WI38 (cell line): Measurements from ENCODE around the gene SEMA5A.

ENCODE experiments used
- H3K4me3 ChIP-seq: 2 replicates; pipeline ENCODE4 v1.5.1; 2011; ENCODE audit warnings: low read depth, mild to moderate bottlenecking, control low read depth, low read length
- CTCF ChIP-seq: IDR thresholded peaks from 2 replicates; pipeline ENCODE4 v1.5.1; 2012; ENCODE audit warnings: low read depth, mild to moderate bottlenecking, control low read depth, low read length

Gene SEMA5A

GRCh38 chr5:9547122-9547947, 1.5 kb upstream of the SEMA5A start:
- TF ChIP-seq CTCF: no peak
- peak overlapping the region; percentile 94 for H3K4me3 ChIP-seq

GRCh38 chr5:9545136-9545991, 511 bp downstream of the SEMA5A start:
- no peak for TF ChIP-seq CTCF
- H3K4me3 ChIP-seq: peak overlapping the region; percentile 94

GRCh38 chr5:9544502-9545135, 1.3 kb downstream of the SEMA5A start:
- peak overlapping the region; percentile 94 for H3K4me3 ChIP-seq
- peak; percentile 82 for TF ChIP-seq CTCF

GRCh38 chr5:9544056-9544455, 1.8 kb downstream of the SEMA5A start:
- no peak for TF ChIP-seq CTCF
- H3K4me3 ChIP-seq: peak overlapping the region; percentile 94

GRCh38 chr5:9543311-9543920, 2.5 kb downstream of the SEMA5A start:
- TF ChIP-seq CTCF: no peak
- H3K4me3 ChIP-seq: peak overlapping the region; percentile 94

- 0 out of 2 replicates have a peak overlapping the region, but pooled peaks have one; percentile 14 for H3K4me3 ChIP-seq
- TF ChIP-seq CTCF: no peak
Measured at GRCh38 chr5:9540791-9541190, 5.1 kb downstream of the SEMA5A start.
